HG02763 (cell line): ENCODE data around the gene E2F8.

ENCODE experiments used
- ATAC-seq: cut with Tn5 transposase; IDR thresholded peaks from one replicate; pipeline ENCODE4 v1.9.1; 2021; ENCODE audit warnings: mild to moderate bottlenecking, moderate library complexity; ENCODE audit not compliant: unreplicated experiment

E2F8 gene

DNA sequence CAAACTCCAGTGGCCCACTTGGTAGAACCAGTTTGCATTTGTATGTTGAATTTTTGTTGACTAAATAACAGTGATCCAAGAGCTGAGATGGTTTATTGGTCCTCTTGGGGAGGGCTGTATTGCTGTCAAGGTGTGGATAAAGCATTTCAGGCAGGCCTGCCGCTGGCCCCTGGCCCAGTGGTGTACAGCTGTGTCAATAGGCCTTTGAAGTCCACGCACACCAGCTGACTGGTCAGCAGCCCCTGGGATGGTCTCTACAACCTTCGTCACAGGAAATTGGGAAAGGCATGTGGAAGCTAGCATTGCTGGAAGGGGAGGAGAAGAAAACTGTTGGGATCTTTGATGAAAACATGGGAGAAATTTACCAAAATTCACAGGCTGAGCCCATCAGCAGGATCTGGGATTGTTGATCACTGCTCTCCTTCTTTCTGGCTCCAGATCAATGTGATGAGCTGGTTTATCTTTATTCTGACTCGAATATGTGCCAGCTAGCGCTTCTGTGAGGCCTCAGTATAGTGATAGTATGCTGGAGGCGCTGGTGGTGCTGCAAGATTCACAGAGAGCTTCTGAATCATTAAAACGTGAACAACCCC, 12.5 kb upstream of the E2F8 start:
- no peak for ATAC-seq

- no peak for ATAC-seq
Observed at GRCh38 chr11:19252394-19253152, 11.8 kb upstream of the E2F8 start.

DNA sequence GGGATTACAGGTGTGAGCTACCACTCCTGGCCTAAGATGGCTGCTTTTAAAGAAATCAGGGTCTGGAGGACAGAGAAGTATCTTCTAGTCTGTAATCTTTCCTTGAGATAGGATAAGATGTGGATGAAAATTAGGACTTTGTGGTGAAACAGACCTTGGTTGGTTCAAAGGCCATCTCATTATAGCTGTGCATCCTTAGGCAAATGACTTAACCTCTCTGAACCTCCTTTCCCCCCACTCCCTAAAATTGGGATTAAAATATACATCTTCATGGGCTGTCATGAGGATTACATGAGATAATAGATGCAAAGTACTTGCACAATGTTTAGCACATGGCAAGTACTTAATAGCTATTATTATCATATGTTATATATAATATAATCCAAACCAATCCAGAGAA, 10.8 kb upstream of the E2F8 start:
- ATAC-seq = no peak

GRCh38 chr11:19246816-19247215, 6.1 kb upstream of the E2F8 start:
- no peak for ATAC-seq

DNA sequence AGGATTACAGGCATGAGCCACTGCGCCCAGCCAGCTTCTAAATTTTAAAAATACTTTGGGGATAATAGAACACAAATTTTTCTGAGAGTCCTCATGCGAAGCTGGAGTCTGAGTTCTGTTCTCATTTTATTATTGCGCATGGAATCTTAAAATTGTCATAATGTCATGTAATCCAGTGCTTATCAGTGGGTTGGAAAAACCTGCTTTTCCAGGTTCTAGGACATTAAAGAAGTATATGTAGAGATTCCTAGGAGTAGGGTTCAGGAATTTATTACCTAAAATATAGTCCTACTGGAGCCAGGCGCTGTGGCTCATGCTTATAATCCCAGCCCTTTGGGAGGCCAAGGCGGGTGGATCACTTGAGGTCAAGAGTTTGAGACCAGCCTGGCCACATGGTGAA, 4.6 kb upstream of the E2F8 start:
- no peak for ATAC-seq

DNA sequence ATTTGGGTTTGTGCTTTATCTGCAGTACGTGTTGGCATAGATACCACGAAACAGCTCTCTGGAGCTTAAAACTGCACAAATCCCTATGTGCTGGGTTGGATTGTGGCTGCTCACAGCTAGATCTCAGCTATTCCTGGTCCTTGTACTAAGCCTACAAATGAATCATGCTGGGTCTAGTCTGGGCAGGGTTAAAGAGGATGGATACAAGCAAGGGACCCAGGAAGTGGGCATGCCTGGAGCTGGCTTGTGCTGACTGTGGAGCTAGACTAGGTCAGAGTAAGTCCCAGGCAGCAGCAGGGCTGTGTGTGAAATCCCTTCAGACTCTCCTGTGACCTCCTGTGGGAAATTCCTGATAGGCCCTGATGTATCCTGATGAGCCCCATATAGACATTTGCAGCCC, 3.9 kb upstream of the E2F8 start:
- ATAC-seq = no peak

DNA sequence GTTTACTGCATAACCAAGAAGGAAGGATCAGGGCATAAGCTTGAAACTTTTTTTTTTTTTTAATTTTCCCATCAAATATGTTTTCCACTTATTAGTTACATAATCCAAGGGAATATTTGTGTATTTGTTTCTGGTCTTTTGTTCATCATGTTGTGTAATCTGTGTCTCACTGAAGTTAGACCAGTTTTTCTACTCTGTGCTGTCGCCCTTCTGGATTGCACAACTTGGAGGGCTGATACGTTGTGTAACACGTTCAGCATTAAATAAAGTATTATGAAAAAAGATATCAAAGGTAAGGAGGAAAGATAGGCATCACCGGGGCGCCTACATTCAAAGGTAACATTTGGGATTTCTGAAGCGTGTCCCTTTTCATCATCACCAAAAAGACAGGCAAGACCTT, 3.3 kb upstream of the E2F8 start:
- ATAC-seq = no peak

DNA sequence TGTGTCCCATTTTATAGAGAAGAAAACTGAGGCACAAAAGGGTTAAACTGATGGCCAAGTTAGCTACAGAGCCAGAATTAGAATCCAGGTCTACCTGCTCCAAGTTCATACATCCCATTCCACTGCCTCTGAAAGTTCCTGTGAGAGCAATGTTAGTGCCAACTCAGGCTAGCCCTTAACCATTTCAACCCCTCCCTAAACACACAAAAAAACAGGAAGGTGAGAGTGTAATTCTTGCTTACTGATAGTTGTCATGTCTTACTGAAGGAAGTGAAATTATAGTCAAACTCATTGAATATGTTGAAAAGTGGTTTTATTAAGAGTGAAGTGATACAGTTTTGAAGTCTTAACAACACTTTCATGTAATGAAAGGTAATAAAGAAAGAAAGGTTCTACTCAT, 2.9 kb upstream of the E2F8 start:
- ATAC-seq = no peak

DNA sequence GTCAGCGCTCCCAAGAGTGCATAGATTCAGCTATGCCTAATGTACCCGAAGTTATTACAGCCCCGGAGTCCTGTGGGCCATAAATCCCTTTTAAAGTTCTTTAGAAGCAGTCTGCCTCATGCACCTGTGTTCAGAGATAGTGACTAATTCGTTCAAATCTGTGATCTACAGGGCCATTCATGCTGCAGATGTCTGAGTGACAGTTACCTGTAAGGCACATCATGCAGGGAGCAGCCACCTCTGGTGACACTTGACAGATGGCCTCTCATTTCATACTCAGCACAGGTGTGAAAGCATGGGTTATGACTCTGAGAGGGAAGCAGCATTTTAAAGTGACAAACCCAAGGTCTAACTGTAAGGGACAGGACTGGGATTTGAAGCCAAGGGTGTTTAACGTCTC, 2.4 kb upstream of the E2F8 start:
- no peak for ATAC-seq

DNA sequence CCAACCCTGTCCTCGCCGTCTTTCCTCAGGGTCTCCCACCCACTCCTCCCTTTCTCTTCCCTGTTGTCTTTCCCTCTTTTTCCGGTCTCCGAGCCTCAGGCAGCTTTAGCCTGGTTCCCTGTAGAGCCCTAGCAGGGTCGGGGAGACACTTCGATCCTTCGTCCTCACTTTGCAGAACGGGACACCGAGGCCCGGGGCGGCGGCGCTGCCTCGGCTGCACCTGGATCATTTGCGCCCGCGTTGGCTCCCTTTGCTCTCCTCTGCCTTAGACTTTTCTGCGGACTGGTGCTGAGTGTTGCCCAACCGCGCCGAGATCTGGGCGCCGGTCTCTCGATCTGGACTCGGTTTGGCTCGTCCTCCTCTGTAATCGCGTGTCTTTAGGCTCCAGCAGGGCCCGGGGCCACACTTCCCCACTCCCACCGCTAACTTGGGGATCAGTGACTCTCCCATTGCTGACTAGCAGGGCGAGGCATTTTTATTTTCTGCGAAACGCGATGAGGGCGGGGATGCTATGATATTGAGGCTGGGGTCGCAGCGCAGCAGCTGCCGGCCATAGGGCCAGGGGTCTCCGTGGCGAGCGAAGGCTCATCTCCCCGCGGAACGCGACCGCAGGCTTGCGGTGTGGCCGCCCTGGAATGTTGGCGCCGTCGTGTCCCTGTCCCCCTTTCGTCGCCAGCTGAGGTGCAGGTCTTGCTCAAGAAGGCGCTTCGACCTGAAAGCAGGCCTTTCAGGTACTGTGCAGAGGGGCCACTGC, 1.6 kb upstream of the E2F8 start:
- no peak for ATAC-seq

DNA sequence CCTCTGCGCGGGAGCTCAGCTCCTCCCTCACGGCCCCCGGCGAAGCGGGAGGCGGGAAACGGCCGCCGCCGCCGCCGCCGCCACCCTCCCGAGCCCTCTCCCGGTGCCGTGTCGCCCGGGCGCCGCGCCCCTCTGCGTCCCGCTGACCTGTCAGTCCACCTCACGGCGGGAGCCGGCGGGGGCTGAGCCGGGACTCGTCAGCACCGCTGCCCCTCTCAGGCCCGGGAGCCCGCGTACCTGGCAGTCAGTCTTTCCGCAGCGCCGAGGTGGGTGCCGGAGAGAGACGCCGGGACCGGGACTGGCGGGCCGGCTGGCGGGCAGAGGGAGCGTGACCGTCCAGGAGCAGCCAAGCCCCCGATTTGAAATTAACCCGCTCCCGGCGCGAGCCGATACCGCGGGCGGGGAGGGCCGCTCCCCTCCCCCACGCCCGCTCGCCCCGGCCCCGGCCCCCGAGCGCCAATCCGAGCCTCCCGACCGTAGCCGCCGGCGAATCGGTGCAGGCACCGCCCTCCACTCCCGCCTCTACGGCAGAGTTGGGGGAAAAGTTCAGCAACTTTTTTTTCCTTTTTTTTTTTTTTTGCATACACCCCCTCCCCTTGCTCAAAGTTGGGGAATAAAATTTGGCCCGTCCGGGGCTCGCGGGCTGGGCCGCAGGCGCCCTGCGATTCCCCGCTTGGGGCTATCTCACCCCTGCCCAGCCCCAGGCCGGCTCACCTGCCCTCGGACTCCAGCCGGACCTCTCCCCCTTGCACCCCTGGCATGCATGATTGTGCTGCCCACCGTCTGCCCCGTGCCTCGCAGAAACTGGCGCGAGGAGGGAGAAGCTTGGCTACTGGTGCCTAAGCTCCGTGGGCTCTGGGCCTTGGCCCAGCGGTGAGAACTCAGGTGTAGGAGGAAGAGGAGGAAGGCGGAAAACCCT, 774 bp upstream of the E2F8 start:
- ATAC-seq = peak; percentile 27

DNA sequence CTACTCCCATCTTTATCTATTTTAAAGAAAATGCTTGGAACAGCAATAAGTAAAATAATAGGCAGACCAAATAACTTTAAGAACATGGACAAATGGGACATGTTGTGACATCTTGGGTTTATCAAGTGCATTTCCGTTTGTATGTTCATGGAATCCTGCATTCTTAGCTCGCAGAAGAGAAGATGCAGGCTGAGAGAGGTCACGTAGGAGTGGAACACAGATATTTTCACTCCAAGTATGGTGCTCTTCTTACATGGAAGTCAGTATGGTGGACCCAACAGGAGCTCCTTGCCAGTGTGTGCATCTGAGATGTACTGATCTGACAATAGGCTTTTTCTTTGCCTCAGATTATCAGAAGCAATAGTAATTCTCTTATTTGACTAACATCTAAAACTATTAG, 1.7 kb downstream of the E2F8 start:
- ATAC-seq = no peak

- no peak for ATAC-seq
Observed at GRCh38 chr11:19237813-19238212, 2.9 kb downstream of the E2F8 start.

GRCh38 chr11:19237381-19237780, 3.4 kb downstream of the E2F8 start:
- no peak for ATAC-seq

- no peak for ATAC-seq
Observed at GRCh38 chr11:19234231-19234817, 6.4 kb downstream of the E2F8 start.

- no peak for ATAC-seq
Observed at GRCh38 chr11:19232910-19233503, 7.7 kb downstream of the E2F8 start.

DNA sequence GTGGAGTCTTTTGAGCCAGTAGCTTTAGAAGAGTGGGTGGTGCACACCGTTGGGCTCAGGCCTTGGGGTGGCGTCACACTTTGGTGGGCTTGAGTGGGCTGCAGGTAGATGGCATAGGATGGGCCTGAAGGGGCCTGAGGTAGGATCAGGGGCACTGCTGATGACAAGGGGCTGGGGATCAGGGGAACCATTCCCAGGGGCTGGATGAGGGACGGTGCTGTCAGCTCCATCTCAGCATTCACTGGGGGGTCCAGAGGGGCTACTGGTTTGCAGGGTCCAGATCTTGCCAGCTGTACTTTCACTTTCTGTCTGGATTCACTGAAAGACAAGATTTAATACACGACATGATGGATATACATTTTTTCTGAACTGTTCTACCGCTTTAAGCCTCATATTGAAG, 11.1 kb downstream of the E2F8 start:
- no peak for ATAC-seq

GRCh38 chr11:19228968-19229367, 11.8 kb downstream of the E2F8 start:
- no peak for ATAC-seq

- ATAC-seq = no peak
Observed at GRCh38 chr11:19226378-19227195, 14.2 kb downstream of the E2F8 start.
